Measurements from ENCODE around the gene CCSER1.

DNA sequence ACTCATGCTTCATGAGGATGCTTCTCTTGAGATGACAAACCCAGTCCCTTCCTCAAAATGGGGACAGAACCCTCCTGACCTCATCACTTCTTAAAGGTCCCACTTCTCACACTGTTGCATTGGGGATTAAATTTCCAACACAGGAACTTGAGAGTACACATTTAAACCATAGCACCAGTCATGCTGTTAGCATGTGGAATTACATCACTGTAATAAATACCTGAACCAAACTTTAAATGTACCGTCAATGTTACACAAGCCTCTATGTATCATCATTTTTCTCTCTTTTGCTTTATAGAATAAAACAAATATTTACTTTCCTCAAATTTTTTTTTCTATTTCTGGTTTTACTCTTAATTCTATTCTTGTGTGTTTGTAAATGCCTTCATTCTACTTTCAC lies 448.2 kb downstream of the CCSER1 start:
- TF ChIP-seq POLR2A (IDR thresholded peaks at IDR 0.05; ENCODE audit: low read depth) (no peak), EP300 (IDR thresholded peaks at IDR 0.05) (no peak), POLR2AphosphoS5 (IDR thresholded peaks at IDR 0.05) (no peak)
- TF ChIP-seq, protein P1, sequence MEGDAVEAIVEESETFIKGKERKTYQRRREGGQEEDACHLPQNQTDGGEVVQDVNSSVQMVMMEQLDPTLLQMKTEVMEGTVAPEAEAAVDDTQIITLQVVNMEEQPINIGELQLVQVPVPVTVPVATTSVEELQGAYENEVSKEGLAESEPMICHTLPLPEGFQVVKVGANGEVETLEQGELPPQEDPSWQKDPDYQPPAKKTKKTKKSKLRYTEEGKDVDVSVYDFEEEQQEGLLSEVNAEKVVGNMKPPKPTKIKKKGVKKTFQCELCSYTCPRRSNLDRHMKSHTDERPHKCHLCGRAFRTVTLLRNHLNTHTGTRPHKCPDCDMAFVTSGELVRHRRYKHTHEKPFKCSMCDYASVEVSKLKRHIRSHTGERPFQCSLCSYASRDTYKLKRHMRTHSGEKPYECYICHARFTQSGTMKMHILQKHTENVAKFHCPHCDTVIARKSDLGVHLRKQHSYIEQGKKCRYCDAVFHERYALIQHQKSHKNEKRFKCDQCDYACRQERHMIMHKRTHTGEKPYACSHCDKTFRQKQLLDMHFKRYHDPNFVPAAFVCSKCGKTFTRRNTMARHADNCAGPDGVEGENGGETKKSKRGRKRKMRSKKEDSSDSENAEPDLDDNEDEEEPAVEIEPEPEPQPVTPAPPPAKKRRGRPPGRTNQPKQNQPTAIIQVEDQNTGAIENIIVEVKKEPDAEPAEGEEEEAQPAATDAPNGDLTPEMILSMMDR (IDR thresholded peaks at IDR 0.05): no peak

Data from esophagus muscularis mucosa (tissue), 4 donors.